22Rv1 (cell line): ENCODE data around the gene OGFR.

Source experiments
- ZFX ChIP-seq: fragments of 450-650 bp; IDR thresholded peaks from 2 replicates; pipeline ENCODE4 v1.6.1; 2017; ENCODE audit warnings: antibody characterized with exemption, borderline replicate concordance
- TF ChIP-seq, protein P1 (sequence below): fragments of 450-650 bp; IDR thresholded peaks from 2 replicates; pipeline ENCODE4 v1.5.1; 2017; ENCODE audit warnings: mild to moderate bottlenecking

DNA sequence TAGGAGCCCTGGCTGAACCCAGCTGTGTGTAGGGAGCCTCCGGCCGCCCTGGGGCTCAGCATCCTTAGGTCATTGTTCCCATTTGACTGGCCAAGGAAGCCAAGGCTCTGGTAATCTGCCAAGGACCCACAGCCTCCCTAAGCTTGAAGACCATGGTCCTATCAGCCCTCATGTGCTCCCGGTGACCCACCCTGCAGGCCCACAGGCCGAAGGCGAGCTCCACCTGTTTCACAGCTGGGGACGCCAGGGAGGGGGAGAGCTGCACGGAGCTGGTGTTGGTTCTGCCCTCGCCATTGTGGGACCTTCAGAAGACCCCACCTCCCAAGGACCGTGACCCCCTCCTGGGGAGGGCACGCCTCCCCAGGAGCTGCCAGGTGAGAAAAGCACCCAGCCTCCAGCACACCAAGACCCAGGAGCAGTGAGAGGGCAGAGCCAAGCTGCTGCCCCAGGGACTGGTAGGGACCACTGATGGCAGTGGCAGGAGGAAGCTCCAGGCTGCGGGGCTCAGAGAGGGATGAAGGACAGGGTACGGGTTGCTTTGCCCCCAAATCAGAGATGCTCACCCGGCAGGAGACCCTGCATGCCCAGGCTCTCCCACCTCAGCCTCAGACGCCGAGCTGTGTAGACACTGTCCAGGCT is 39.1 kb upstream of the OGFR start:
- TF ChIP-seq, protein P1, sequence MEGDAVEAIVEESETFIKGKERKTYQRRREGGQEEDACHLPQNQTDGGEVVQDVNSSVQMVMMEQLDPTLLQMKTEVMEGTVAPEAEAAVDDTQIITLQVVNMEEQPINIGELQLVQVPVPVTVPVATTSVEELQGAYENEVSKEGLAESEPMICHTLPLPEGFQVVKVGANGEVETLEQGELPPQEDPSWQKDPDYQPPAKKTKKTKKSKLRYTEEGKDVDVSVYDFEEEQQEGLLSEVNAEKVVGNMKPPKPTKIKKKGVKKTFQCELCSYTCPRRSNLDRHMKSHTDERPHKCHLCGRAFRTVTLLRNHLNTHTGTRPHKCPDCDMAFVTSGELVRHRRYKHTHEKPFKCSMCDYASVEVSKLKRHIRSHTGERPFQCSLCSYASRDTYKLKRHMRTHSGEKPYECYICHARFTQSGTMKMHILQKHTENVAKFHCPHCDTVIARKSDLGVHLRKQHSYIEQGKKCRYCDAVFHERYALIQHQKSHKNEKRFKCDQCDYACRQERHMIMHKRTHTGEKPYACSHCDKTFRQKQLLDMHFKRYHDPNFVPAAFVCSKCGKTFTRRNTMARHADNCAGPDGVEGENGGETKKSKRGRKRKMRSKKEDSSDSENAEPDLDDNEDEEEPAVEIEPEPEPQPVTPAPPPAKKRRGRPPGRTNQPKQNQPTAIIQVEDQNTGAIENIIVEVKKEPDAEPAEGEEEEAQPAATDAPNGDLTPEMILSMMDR: no peak
- TF ChIP-seq ZFX: no peak
